Endothelial cell of umbilical vein (primary cell): Measurements from ENCODE around the gene NRP2. TPM values are rescaled to one million over a fixed set of nuclear protein-coding genes. Genes with fewer than 3 reads are reported as not detected.

Experiments
- BruUV-seq: library from RNA; stranded (reverse); fragments of 400-500 nt; replicated peaks from 2 replicates; lab custom pipeline; 2021; lab: Mats Ljungman, UMichigan
- CTCF ChIA-PET: fragments of 300-600, 350-600 bp; sonication (Branson Sonifier 250); formaldehyde crosslinking; loops from one replicate; lab custom pipeline; 2021; ENCODE audit warnings: antibody characterized with exemption, inconsistent platforms; lab: Charles Lee
- POLR2A ChIA-PET: fragments of 300-600, 350-600 bp; sonication (Branson Sonifier 250); formaldehyde crosslinking; loops from one replicate; lab custom pipeline; 2021; ENCODE audit warnings: antibody characterized with exemption, inconsistent platforms; lab: Charles Lee
- DNase-seq: peaks from one replicate; pipeline ENCODE4 v3.0.0-alpha.2; 2011; ENCODE audit warnings: low read depth, low spot score
- FAIRE-seq: peaks from 2 replicates; lab custom pipeline; 2011; peaks lifted over from hg19 to GRCh38; lab: Jason Lieb, UNC
- H2AFZ ChIP-seq: 2 replicates; pipeline ENCODE4 v1.6.0; 2012; ENCODE audit warnings: low read depth, low read length, control low read depth, inconsistent platforms
- H3K27ac ChIP-seq: 2 replicates; pipeline ENCODE4 v1.5.1; 2011; ENCODE audit warnings: low read depth, mild to moderate bottlenecking, control low read depth, low read length, moderate library complexity; ENCODE audit not compliant: insufficient read depth
- H3K27me3 ChIP-seq, 2 experiments: 2 replicates each; pipeline versions ENCODE4 v1.6.0 to v1.6.1; 2011; ENCODE audit warnings: low read length in 2 of 2, mixed read lengths in 1 of 2; ENCODE audit not compliant: control insufficient read depth in 2 of 2, insufficient read depth in 2 of 2
- H3K36me3 ChIP-seq, 2 experiments: 2 replicates in 1 of 2; 3 replicates in 1 of 2; pipeline ENCODE4 v1.5.1; 2011; ENCODE audit warnings: low read length in 2 of 2, mild to moderate bottlenecking in 1 of 2, moderate library complexity in 1 of 2; ENCODE audit not compliant: control insufficient read depth in 2 of 2, insufficient read depth in 2 of 2; ENCODE audit errors: extremely low read depth in 1 of 2
- H3K4me1 ChIP-seq: 3 replicates; pipeline ENCODE4 v1.5.1; 2011; ENCODE audit warnings: mild to moderate bottlenecking, low read length; ENCODE audit not compliant: control insufficient read depth, insufficient read depth; ENCODE audit errors: extremely low read depth
- H3K4me2 ChIP-seq: 2 replicates; pipeline ENCODE4 v1.6.1; 2011; ENCODE audit warnings: low read length, control low read depth, mixed read lengths; ENCODE audit not compliant: insufficient read depth
- H3K4me3 ChIP-seq, 3 experiments: fragments of 200-600 bp in 1 of 3; sonication (generic), shearing (Covaris generic) in 1 of 3; replicated peaks in 1 of 3; 2 replicates each; pipeline ENCODE4 v1.5.1; 2011 to 2016; ENCODE audit warnings: control low read depth in 3 of 3, low read length in 3 of 3, mild to moderate bottlenecking in 2 of 3, inconsistent platforms in 1 of 3, low read depth in 1 of 3, moderate library complexity in 1 of 3; ENCODE audit not compliant: insufficient read depth in 1 of 3
- H3K79me2 ChIP-seq: 2 replicates; pipeline ENCODE4 v1.6.0; 2012; ENCODE audit warnings: low read length, inconsistent platforms; ENCODE audit not compliant: control insufficient read depth, insufficient read depth
- H3K9ac ChIP-seq: replicated peaks from 2 replicates; pipeline ENCODE3; 2011; ENCODE audit warnings: low read length, control low read depth; ENCODE audit not compliant: insufficient read depth; ENCODE audit errors: extremely low read depth
- H3K9me1 ChIP-seq: replicated peaks from 3 replicates; pipeline ENCODE4 v1.6.0; 2011; ENCODE audit warnings: mild to moderate bottlenecking, low read length; ENCODE audit not compliant: control insufficient read depth, insufficient read depth; ENCODE audit errors: extremely low read depth
- H3K9me3 ChIP-seq: replicated peaks from 2 replicates; pipeline ENCODE4 v1.5.1; 2012; ENCODE audit warnings: low read length, inconsistent platforms; ENCODE audit not compliant: control insufficient read depth, insufficient read depth
- H4K20me1 ChIP-seq: replicated peaks from 2 replicates; pipeline ENCODE3; 2011; ENCODE audit warnings: mild to moderate bottlenecking, low read length; ENCODE audit not compliant: control insufficient read depth, insufficient read depth; ENCODE audit errors: extremely low read depth
- CTCF ChIP-seq, 2 donors: IDR thresholded peaks; 1 replicate in 1 of 2; 2 replicates in 1 of 2; pipeline ENCODE4 v1.5.1; 2011; ENCODE audit warnings: low read length in 2 of 2, mild to moderate bottlenecking in 2 of 2, moderate library complexity in 2 of 2, control low read depth in 1 of 2, inconsistent platforms in 1 of 2, low read depth in 1 of 2; ENCODE audit not compliant: insufficient read depth in 1 of 2; ENCODE audit errors: extremely low read depth in 1 of 2
- FOS ChIP-seq: IDR thresholded peaks from 2 replicates; pipeline ENCODE4 v1.6.1; 2011; ENCODE audit warnings: mild to moderate bottlenecking, low read length, moderate library complexity, borderline replicate concordance; ENCODE audit not compliant: insufficient read depth
- GATA2 ChIP-seq: IDR thresholded peaks from 2 replicates; pipeline ENCODE4 v1.7.0; 2011; ENCODE audit warnings: low read depth, mild to moderate bottlenecking, moderate library complexity, mixed read lengths, low read length; ENCODE audit not compliant: insufficient read length, insufficient read depth
- MAX ChIP-seq: IDR thresholded peaks from 2 replicates; pipeline ENCODE4 v1.6.1; 2011; ENCODE audit not compliant: insufficient read depth, insufficient read length
- MYC ChIP-seq: IDR thresholded peaks from one replicate; pipeline ENCODE4 v1.6.1; 2011; ENCODE audit warnings: mild to moderate bottlenecking, low read depth, low read length
- POLR2AphosphoS5 ChIP-seq: IDR thresholded peaks from 2 replicates; pipeline ENCODE4 v1.6.1; 2012; ENCODE audit warnings: low read depth, mild to moderate bottlenecking, control low read depth, low read length, moderate library complexity; ENCODE audit not compliant: insufficient read depth
- dilution Hi-C: fragments of 300-500 bp; cut with MboI; formaldehyde crosslinking; loops from one replicate; pipeline ENCODE4 v1.15.0; 2019; ENCODE audit warnings: low sequenced_read_pairs; ENCODE audit not compliant: extremely low pct_ligation_motif_present
- intact Hi-C: fragments of 100-400 bp; cut with micrococcal nuclease; formaldehyde crosslinking; loops from one replicate; pipeline ENCODE4 v1.10.0; 2022
- polyA plus RNA-seq, 4 experiments: library from polyadenylated mRNA; depleted of rRNA in 3 of 4; stranded (reverse) in 3 of 4; unstranded in 1 of 4; fragments of >200 nt; gene quantifications; 2 replicates each; pipeline versions ENCODE4 v1.2.1 to v1.2.3, GENCODE V29; 2011 to 2012; ENCODE audit warnings: missing spikeins in 1 of 4
- total RNA-seq: library from RNA; stranded (reverse); gene quantifications from 2 replicates; pipeline ENCODE4 v1.2.3, GENCODE V29; 2021

The NRP2 gene
- total and polyA plus RNA-seq, 2 donors (not counting 3 experiments of a cell fraction or from before 2014, with no cell fraction given), result 160 to 240 TPM

GRCh38 chr2:205811387-205811786, 129.1 kb downstream of the NRP2 start:
- CTCF ChIA-PET, result no interaction called here
- H3K9ac ChIP-seq, result no peak overlapping the region
- dilution Hi-C loops (no loop called here), intact Hi-C loops (loop anchor here (5.0 kb wide), 1 partner anchor 1704 kb away; no protein-coding TSS in a partner anchor)
- no peak overlapping the region for H3K4me2 ChIP-seq
- H3K9me3 ChIP-seq, result no peaks in the 10 kb centered on the region
- no peak overlapping the region for H3K27ac ChIP-seq
- no TSS peak for BruUV-seq
- H2AFZ ChIP-seq, result no peak overlapping the region
- no peak for TF ChIP-seq CTCF (IDR thresholded peaks at IDR 0.05; ENCODE audit: extremely low read depth in 1 of 2, insufficient read depth in 1 of 2, low read depth in 1 of 2, low read length in 2 of 2)
- TF ChIP-seq POLR2AphosphoS5, result no peak
- no peak for TF ChIP-seq MAX
- TF ChIP-seq FOS, result no peak
- no peak for TF ChIP-seq MYC
- TF ChIP-seq GATA2, result no peak
- H3K9me1 ChIP-seq, result no peaks in the 10 kb centered on the region
- FAIRE-seq (no peak), DNase-seq (no peak)
- peaks cover 5% of the 10 kb centered on the region for H3K4me1 ChIP-seq
- H3K27me3 ChIP-seq, result peaks cover 0 to 14% of the 10 kb centered on the region in 2 experiments
- H3K79me2 ChIP-seq, result no peaks in the 10 kb centered on the region
- no peak overlapping the region for H3K4me3 ChIP-seq
- H3K36me3 ChIP-seq, result no peaks in the 10 kb centered on the region
- no peaks in the 10 kb centered on the region for H4K20me1 ChIP-seq
- POLR2A ChIA-PET, result no interaction called here
